ENCODE data around the gene AADAC. TPM values are rescaled to one million over a fixed set of nuclear protein-coding genes. Genes with fewer than 3 reads are reported as not detected.
"Not testable (repeated sequence)": the region's sequence is repeated elsewhere in the genome, so short reads cannot be mapped to it uniquely, and the experiment has no call there.

Gene AADAC
- total and polyA plus RNA-seq, 2 experiments from 2014 or later: 47.8 to 94.0 TPM

GRCh38 chr3:151804267-151804666 lies 9.6 kb upstream of the AADAC start:
- Histone ChIP-seq H3K27ac (no peak overlapping the region), H3K27me3 (no peaks in the 10 kb centered on the region), H3K36me3 (replicated peaks; ENCODE audit: insufficient read depth, low read depth) (no peaks in the 10 kb centered on the region), H3K4me2 (no peak overlapping the region), H3K4me1 (ENCODE audit: insufficient read depth) (no peaks in the 10 kb centered on the region), H3K79me2 (no peaks in the 10 kb centered on the region), H3K9me2 (replicated peaks; ENCODE audit: insufficient read depth) (no peaks in the 10 kb centered on the region), H4K20me1 (ENCODE audit: insufficient read depth, poor library complexity, severe bottlenecking) (no peaks in the 10 kb centered on the region), H3K4me3 (no peak overlapping the region), H2AFZ (no peak overlapping the region), H3K9me3 (ENCODE audit: low read depth) (no peaks in the 10 kb centered on the region)
- TF ChIP-seq EZH2phosphoT487 (IDR thresholded peaks at IDR 0.05; ENCODE audit: low read depth, severe bottlenecking, unreplicated experiment) (no peak), CTCF (IDR thresholded peaks at IDR 0.05; ENCODE audit: poor library complexity) (no peak), EZH2 (IDR thresholded peaks at IDR 0.05; ENCODE audit: borderline replicate concordance) (no peak)
- WGBS (ENCODE audit: low lambda C conversion rate, missing lambda C conversion rate): 100% methylated on average over 1 of the region's 1 CpG
- no peak for DNase-seq (ENCODE audit: low spot score)

GRCh38 chr3:151806838-151807237 lies 7.1 kb upstream of the AADAC start:
- TF ChIP-seq EZH2phosphoT487 (IDR thresholded peaks at IDR 0.05; ENCODE audit: low read depth, severe bottlenecking, unreplicated experiment) (no peak), EZH2 (IDR thresholded peaks at IDR 0.05; ENCODE audit: borderline replicate concordance) (no peak), CTCF (IDR thresholded peaks at IDR 0.05; ENCODE audit: poor library complexity) (no peak)
- H3K27ac ChIP-seq: no peak overlapping the region
- H4K20me1 ChIP-seq (ENCODE audit: insufficient read depth, poor library complexity, severe bottlenecking): no peaks in the 10 kb centered on the region
- H3K4me3 ChIP-seq: no peak overlapping the region
- H3K9me3 ChIP-seq (ENCODE audit: low read depth): no peaks in the 10 kb centered on the region
- no peaks in the 10 kb centered on the region for H3K9me2 ChIP-seq (replicated peaks; ENCODE audit: insufficient read depth)
- no peaks in the 10 kb centered on the region for H3K36me3 ChIP-seq (replicated peaks; ENCODE audit: insufficient read depth, low read depth)
- no peak overlapping the region for H2AFZ ChIP-seq
- no peak for DNase-seq (ENCODE audit: low spot score)
- no peaks in the 10 kb centered on the region for H3K79me2 ChIP-seq
- H3K4me1 ChIP-seq (ENCODE audit: insufficient read depth): no peaks in the 10 kb centered on the region
- no peaks in the 10 kb centered on the region for H3K27me3 ChIP-seq
- 98% methylated on average over 11 of the region's 15 CpGs for WGBS (ENCODE audit: low lambda C conversion rate, missing lambda C conversion rate)
- no peak overlapping the region for H3K4me2 ChIP-seq

- H3K79me2 ChIP-seq; DNase-seq (ENCODE audit: low spot score); H2AFZ ChIP-seq; H3K4me3 ChIP-seq; H3K27ac ChIP-seq; H3K4me2 ChIP-seq; H3K9me2 ChIP-seq (replicated peaks; ENCODE audit: insufficient read depth); H3K27me3 ChIP-seq; H3K36me3 ChIP-seq (replicated peaks; ENCODE audit: insufficient read depth, low read depth); H3K4me1 ChIP-seq (ENCODE audit: insufficient read depth); H4K20me1 ChIP-seq (ENCODE audit: insufficient read depth, poor library complexity, severe bottlenecking); H3K9me3 ChIP-seq (ENCODE audit: low read depth): not testable (repeated sequence)
- 76% methylated on average over 3 of the region's 3 CpGs for WGBS (ENCODE audit: low lambda C conversion rate, missing lambda C conversion rate)
Observed at GRCh38 chr3:151808926-151809325, 5.0 kb upstream of the AADAC start.

- TF ChIP-seq EZH2phosphoT487 (IDR thresholded peaks at IDR 0.05; ENCODE audit: low read depth, severe bottlenecking, unreplicated experiment): no peak
- no peak for TF ChIP-seq EZH2 (IDR thresholded peaks at IDR 0.05; ENCODE audit: borderline replicate concordance)
- no peak for TF ChIP-seq CTCF (IDR thresholded peaks at IDR 0.05; ENCODE audit: poor library complexity)
- no peaks in the 10 kb centered on the region for H3K9me3 ChIP-seq (ENCODE audit: low read depth)
- H3K4me3 ChIP-seq: no peak overlapping the region
- H3K27me3 ChIP-seq: no peaks in the 10 kb centered on the region
- DNase-seq (ENCODE audit: low spot score): no peak
- no peaks in the 10 kb centered on the region for H3K79me2 ChIP-seq
- H3K9me2 ChIP-seq (replicated peaks; ENCODE audit: insufficient read depth): no peaks in the 10 kb centered on the region
- H3K36me3 ChIP-seq (replicated peaks; ENCODE audit: insufficient read depth, low read depth): no peaks in the 10 kb centered on the region
- no peak overlapping the region for H3K27ac ChIP-seq
- H3K4me2 ChIP-seq: no peak overlapping the region
- 91% methylated on average over 2 of the region's 2 CpGs for WGBS (ENCODE audit: low lambda C conversion rate, missing lambda C conversion rate)
- no peaks in the 10 kb centered on the region for H4K20me1 ChIP-seq (ENCODE audit: insufficient read depth, poor library complexity, severe bottlenecking)
- H3K4me1 ChIP-seq (ENCODE audit: insufficient read depth): no peaks in the 10 kb centered on the region
- no peak overlapping the region for H2AFZ ChIP-seq
Observed at GRCh38 chr3:151811474-151811873, 2.4 kb upstream of the AADAC start.
